Prostate gland (tissue), 2 donors: ENCODE data around the gene TP53BP2. TPM values are rescaled to one million over a fixed set of nuclear protein-coding genes. Genes with fewer than 3 reads are reported as not detected.

Experiments used
- DNase-seq: peaks from one replicate; pipeline ENCODE4 v3.0.0-alpha.2; 2019; ENCODE audit warnings: low spot score
- H3K27ac ChIP-seq, 2 donors: fragments of 200-600 bp; sonication (generic); 2 replicates each; pipeline ENCODE4 v1.5.1; 2017 to 2019
- H3K27me3 ChIP-seq: fragments of 200-600 bp; sonication (generic); replicated peaks from 2 replicates; pipeline ENCODE4 v1.5.1; 2019; ENCODE audit not compliant: insufficient read depth
- H3K36me3 ChIP-seq, 2 donors: fragments of 200-600 bp; sonication (generic); 1 replicate in 1 of 2; 2 replicates in 1 of 2; pipeline versions ENCODE4 v1.5.1 to v1.8.1; 2017 to 2019
- H3K4me1 ChIP-seq: fragments of 200-600 bp; sonication (generic); replicated peaks from 2 replicates; pipeline ENCODE4 v1.5.1; 2019
- H3K4me3 ChIP-seq, 2 donors: fragments of 200-600 bp; sonication (generic); 2 replicates each; pipeline ENCODE4 v1.5.1; 2017 to 2019
- H3K9me3 ChIP-seq: fragments of 200-600 bp; sonication (generic); 2 replicates; pipeline ENCODE4 v1.5.1; 2017
- POLR2A ChIP-seq: fragments of 450-650 bp; IDR thresholded peaks from one replicate; pipeline ENCODE4 v1.6.1; 2016; ENCODE audit warnings: antibody characterized with exemption, mild to moderate bottlenecking
- POLR2AphosphoS5 ChIP-seq: sonication (generic); formaldehyde crosslinking; IDR thresholded peaks from one replicate; pipeline ENCODE4 v1.6.1; 2017; ENCODE audit warnings: antibody characterized with exemption
- WGBS: methylation state at CpG from one replicate; pipeline ENCODE4 v1.1.5; 2018; 5-methylcytosine and 5-hydroxymethylcytosine counted together
- intact Hi-C: fragments of 100-400 bp; cut with DNase I; formaldehyde crosslinking; loops from one replicate; pipeline ENCODE4 v1.14.2; 2022
- total RNA-seq, 2 donors: library from RNA; depleted of rRNA; stranded (reverse); fragments of >200 nt; gene quantifications; one replicate each; pipeline ENCODE4 v1.1.0, GENCODE V29; 2016
- TF ChIP-seq, protein P1 (sequence below), 4 experiments: fragments of 200-600 bp in 2 of 4; fragments of 450-650 bp in 2 of 4; sonication (generic) in 2 of 4; IDR thresholded peaks; 1 replicate in 3 of 4; 2 replicates in 1 of 4; pipeline ENCODE4 v1.5.1; 2016 to 2019; ENCODE audit warnings: antibody characterized with exemption in 4 of 4, mild to moderate bottlenecking in 2 of 4, moderate library complexity in 2 of 4

The TP53BP2 gene
- total RNA-seq, 2 donors from 2014 or later, result 28.0 to 103 TPM

DNA sequence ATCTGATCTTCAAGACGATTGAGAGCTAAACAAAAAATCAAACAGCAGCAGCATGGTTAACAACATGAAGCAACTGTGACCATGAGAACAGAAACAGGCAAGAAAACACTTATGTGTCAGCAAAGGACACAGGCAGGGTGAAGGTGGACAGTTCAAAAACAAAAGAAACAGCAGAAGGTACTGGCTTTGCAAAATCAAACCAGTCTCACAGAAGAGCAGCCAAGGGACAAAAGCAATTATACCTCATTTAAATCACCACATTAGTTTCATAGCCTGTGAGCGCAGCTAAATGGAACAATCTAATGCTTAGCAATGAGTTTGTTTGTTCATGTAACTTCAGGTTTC lies 74.3 kb downstream of the TP53BP2 start:
- WGBS, result 75% methylated on average over 2 of the region's 2 CpGs
- TF ChIP-seq POLR2AphosphoS5 (no peak), POLR2A (no peak)
- TF ChIP-seq, protein P1, sequence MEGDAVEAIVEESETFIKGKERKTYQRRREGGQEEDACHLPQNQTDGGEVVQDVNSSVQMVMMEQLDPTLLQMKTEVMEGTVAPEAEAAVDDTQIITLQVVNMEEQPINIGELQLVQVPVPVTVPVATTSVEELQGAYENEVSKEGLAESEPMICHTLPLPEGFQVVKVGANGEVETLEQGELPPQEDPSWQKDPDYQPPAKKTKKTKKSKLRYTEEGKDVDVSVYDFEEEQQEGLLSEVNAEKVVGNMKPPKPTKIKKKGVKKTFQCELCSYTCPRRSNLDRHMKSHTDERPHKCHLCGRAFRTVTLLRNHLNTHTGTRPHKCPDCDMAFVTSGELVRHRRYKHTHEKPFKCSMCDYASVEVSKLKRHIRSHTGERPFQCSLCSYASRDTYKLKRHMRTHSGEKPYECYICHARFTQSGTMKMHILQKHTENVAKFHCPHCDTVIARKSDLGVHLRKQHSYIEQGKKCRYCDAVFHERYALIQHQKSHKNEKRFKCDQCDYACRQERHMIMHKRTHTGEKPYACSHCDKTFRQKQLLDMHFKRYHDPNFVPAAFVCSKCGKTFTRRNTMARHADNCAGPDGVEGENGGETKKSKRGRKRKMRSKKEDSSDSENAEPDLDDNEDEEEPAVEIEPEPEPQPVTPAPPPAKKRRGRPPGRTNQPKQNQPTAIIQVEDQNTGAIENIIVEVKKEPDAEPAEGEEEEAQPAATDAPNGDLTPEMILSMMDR (IDR thresholded peaks at IDR 0.05), result no peak
- Histone ChIP-seq H3K27ac (peak overlapping the region in 1 of 2 donors; percentile 9), H3K36me3 (peaks cover 0 to 5% of the 10 kb centered on the region in 2 donors), H3K4me3 (no peak overlapping the region), H3K4me1 (no peaks in the 10 kb centered on the region), H3K27me3 (no peaks in the 10 kb centered on the region), H3K9me3 (no peaks in the 10 kb centered on the region)
- DNase-seq, result no peak
- intact Hi-C loops, result loop anchor here (10.0 kb wide), 1 partner anchor 73 kb away; the partner anchor contains the start of gene TP53BP2

DNA sequence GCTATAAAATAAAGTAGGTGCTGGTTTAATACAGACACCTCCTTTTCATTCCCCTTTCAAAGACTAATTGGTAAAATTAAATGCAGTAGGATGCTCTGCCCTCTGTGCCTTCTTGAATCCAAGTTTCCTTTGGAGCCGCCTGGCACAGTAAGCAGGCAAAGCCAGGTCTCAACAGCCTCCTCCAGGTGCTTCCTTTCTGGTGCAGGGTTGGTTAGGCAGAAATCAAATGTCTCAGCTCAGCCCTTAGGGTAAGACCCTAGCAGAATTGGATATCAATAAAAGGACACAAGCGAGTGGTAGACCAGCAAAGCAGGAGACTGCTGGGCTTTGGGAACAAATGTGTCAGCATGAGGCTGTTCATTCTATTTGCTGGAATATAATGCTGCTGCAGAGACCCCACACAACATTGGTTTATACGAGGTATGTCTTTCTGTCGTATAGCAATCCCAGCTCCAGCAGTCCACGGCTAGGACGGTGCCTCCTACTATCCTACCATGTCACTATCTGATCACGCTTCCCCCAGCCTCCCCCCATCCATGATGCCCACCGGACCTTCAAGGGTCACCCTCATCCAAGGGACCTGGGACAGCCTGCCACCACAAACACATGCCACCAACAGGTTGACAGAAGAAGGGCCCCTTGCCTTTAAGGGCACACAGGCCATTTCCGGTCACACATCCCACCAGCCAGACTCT lies 75.0 kb downstream of the TP53BP2 start:
- no peaks in the 10 kb centered on the region for H3K9me3 ChIP-seq
- no peak overlapping the region for H3K4me3 ChIP-seq
- 96% methylated on average over 9 of the region's 9 CpGs for WGBS
- TF ChIP-seq, protein P1 (IDR thresholded peaks at IDR 0.05), result no peak
- TF ChIP-seq POLR2AphosphoS5 (no peak), POLR2A (no peak)
- H3K27ac ChIP-seq, result no peak overlapping the region
- H3K36me3 ChIP-seq, result peaks cover 0 to 5% of the 10 kb centered on the region in 2 donors
- no peak for DNase-seq
- no peaks in the 10 kb centered on the region for H3K4me1 ChIP-seq
- intact Hi-C loops, result loop anchor here (10.0 kb wide), 1 partner anchor 74 kb away; the partner anchor contains the start of gene TP53BP2
- H3K27me3 ChIP-seq, result no peaks in the 10 kb centered on the region

DNA sequence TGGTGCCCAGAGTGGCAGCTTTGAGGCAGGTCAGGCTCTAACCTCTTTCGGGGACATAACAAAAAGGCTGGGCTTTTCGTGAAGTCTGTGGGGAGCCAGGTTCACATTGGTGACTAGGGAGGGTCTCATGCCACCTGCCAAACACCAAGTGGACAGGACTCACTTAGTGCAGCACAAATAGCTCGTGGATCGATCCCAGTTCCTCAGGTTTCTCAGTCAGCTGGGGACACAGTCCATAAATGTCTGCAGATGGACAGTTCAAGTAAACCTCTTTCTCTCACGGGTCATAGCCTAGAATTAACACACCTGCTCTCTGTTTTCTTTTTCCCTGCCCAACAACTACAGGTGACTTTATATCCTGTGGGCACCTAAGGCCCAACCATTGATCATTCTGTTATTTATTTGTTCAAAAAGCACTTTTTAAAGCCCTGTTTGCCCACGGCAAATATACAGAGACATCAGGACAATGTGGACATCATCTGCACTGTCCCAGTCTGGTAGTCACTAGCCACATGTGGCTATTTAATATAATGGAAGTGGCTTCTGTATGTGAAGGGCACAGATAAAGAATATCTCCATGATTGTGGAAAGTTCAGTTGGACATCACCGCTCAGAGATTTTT lies 79.9 kb downstream of the TP53BP2 start:
- H3K27me3 ChIP-seq, result no peaks in the 10 kb centered on the region
- H3K36me3 ChIP-seq, result peaks cover 0 to 3% of the 10 kb centered on the region in 2 donors
- H3K4me3 ChIP-seq, result no peak overlapping the region
- WGBS, result 67% methylated on average over 7 of the region's 7 CpGs
- H3K27ac ChIP-seq, result no peak overlapping the region
- H3K4me1 ChIP-seq, result no peaks in the 10 kb centered on the region
- intact Hi-C loops, result no loop called here
- no peak for DNase-seq
- no peaks in the 10 kb centered on the region for H3K9me3 ChIP-seq
- TF ChIP-seq, protein P1 (IDR thresholded peaks at IDR 0.05), result no peak
- TF ChIP-seq POLR2A, result no peak
- no peak for TF ChIP-seq POLR2AphosphoS5

DNA sequence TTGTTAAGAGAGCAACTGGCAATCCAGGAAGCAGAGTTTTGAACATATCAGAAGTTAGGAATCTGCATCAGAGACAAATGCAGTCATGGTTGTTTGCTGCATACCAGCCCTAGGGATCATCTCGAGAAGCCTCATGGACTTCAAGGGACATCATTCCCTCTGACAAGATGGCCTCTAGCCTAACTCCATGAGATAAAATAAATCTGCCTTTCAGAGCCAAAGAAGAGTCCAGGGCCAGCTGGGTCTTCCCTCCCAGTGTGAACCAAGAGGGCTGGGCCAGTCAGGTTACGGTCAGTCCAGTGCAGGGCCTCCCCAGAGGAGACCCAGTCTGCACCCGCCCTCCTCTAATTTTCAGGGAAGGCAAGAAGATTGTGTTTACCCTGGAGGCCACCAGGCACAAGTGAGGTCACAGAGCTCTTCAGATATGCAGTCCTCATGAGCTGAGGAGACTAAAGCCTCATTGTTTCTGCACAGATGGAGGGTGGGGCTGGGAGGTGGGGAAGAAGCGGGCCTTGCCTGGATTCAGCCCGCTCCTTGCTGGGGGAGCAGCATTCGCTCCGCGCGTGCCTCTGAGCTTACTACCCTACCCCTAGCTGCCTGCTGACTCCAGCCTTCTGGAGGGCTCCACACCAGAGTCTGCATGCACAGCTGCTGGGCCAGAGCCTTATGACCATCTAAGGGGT lies 80.6 kb downstream of the TP53BP2 start:
- Histone ChIP-seq H3K4me3 (no peak overlapping the region), H3K9me3 (no peaks in the 10 kb centered on the region), H3K36me3 (no peaks in the 10 kb centered on the region), H3K4me1 (no peaks in the 10 kb centered on the region), H3K27me3 (no peaks in the 10 kb centered on the region), H3K27ac (no peak overlapping the region)
- DNase-seq, result no peak
- TF ChIP-seq, protein P1 (IDR thresholded peaks at IDR 0.05), result no peak
- no peak for TF ChIP-seq POLR2AphosphoS5
- 74% methylated on average over 9 of the region's 9 CpGs for WGBS
- intact Hi-C loops, result no loop called here
